Ascending aorta (tissue), 2 donors: ENCODE data around the gene ILK. TPM values are rescaled to one million over a fixed set of nuclear protein-coding genes. Genes with fewer than 3 reads are reported as not detected.

Experiments used
- DNase-seq, 2 donors: peaks; one replicate each; pipeline ENCODE4 v3.0.0-alpha.2; 2019; ENCODE audit warnings: low spot score in 2 of 2
- H3K27ac ChIP-seq, 2 donors: fragments of 200-600 bp; sonication (generic); one replicate each; pipeline ENCODE4 v1.5.1; 2016 to 2017; ENCODE audit warnings: mild to moderate bottlenecking in 1 of 2
- H3K27me3 ChIP-seq: fragments of 200-600 bp; sonication (generic); one replicate; pipeline ENCODE4 v1.5.1; 2017
- H3K36me3 ChIP-seq, 2 donors: fragments of 200-600 bp; sonication (generic); one replicate each; pipeline ENCODE4 v1.5.1; 2016
- H3K4me1 ChIP-seq, 2 donors: fragments of 200-600 bp; sonication (generic); one replicate each; pipeline ENCODE4 v1.5.1; 2016 to 2017; ENCODE audit warnings: mild to moderate bottlenecking in 1 of 2
- H3K4me3 ChIP-seq, 2 donors: fragments of 200-600 bp; sonication (generic); one replicate each; pipeline ENCODE4 v1.5.1; 2016 to 2017; ENCODE audit warnings: mild to moderate bottlenecking in 1 of 2
- H3K9me3 ChIP-seq, 2 donors: fragments of 200-600 bp; sonication (generic); one replicate each; pipeline ENCODE4 v1.5.1; 2016
- CTCF ChIP-seq, 3 experiments: fragments of 200-600 bp in 2 of 3; fragments of 450-650 bp in 1 of 3; sonication (generic) in 2 of 3; IDR thresholded peaks; one replicate each; pipeline ENCODE4 v1.5.1; 2016 to 2019; ENCODE audit warnings: antibody characterized with exemption in 3 of 3, mild to moderate bottlenecking in 1 of 3, moderate library complexity in 1 of 3
- intact Hi-C: fragments of 100-400 bp; cut with DNase I; formaldehyde crosslinking; loops from one replicate; pipeline ENCODE4 v1.15.1; 2023
- total RNA-seq: library from RNA; depleted of rRNA; stranded (reverse); fragments of >200 nt; gene quantifications from one replicate; pipeline ENCODE4 v1.1.0, GENCODE V29; 2016

ILK gene
- total RNA-seq, 1 donor from 2014 or later = 183 TPM

- no peak overlapping the region for H3K27ac ChIP-seq
- H3K4me3 ChIP-seq = no peak overlapping the region
- DNase-seq = no peak
- H3K4me1 ChIP-seq = peaks cover 3 to 7% of the 10 kb centered on the region in 2 donors
- H3K9me3 ChIP-seq = no peaks in the 10 kb centered on the region
- intact Hi-C loops = no loop called here
- no peak for TF ChIP-seq CTCF (IDR thresholded peaks at IDR 0.05)
- peaks cover 70 to 72% of the 10 kb centered on the region in 2 donors for H3K36me3 ChIP-seq
- no peaks in the 10 kb centered on the region for H3K27me3 ChIP-seq
Observed at GRCh38 chr11:6630632-6631291, 27.2 kb downstream of the ILK start.

- H3K27me3 ChIP-seq = no peaks in the 10 kb centered on the region
- intact Hi-C loops = no loop called here
- no peak for DNase-seq
- TF ChIP-seq CTCF (IDR thresholded peaks at IDR 0.05) = no peak
- H3K4me3 ChIP-seq = no peak overlapping the region
- peaks cover 3 to 10% of the 10 kb centered on the region in 2 donors for H3K4me1 ChIP-seq
- peaks cover 64 to 66% of the 10 kb centered on the region in 2 donors for H3K36me3 ChIP-seq
- H3K27ac ChIP-seq = no peak overlapping the region
- no peaks in the 10 kb centered on the region for H3K9me3 ChIP-seq
Observed at GRCh38 chr11:6631361-6631890, 27.9 kb downstream of the ILK start.

GRCh38 chr11:6632116-6633073 is 28.8 kb downstream of the ILK start:
- no peak for DNase-seq
- TF ChIP-seq CTCF (IDR thresholded peaks at IDR 0.05) = no peak
- no peak overlapping the region for H3K4me3 ChIP-seq
- intact Hi-C loops = no loop called here
- peaks cover 54 to 56% of the 10 kb centered on the region in 2 donors for H3K36me3 ChIP-seq
- no peak overlapping the region for H3K27ac ChIP-seq
- H3K4me1 ChIP-seq = peaks cover 3 to 18% of the 10 kb centered on the region in 2 donors
- H3K9me3 ChIP-seq = no peaks in the 10 kb centered on the region
- H3K27me3 ChIP-seq = no peaks in the 10 kb centered on the region

- H3K36me3 ChIP-seq = peaks cover 45 to 50% of the 10 kb centered on the region in 2 donors
- no peak overlapping the region for H3K27ac ChIP-seq
- peaks cover 10 to 31% of the 10 kb centered on the region in 2 donors for H3K4me1 ChIP-seq
- DNase-seq = no peak
- intact Hi-C loops = no loop called here
- no peaks in the 10 kb centered on the region for H3K27me3 ChIP-seq
- H3K4me3 ChIP-seq = no peak overlapping the region
- H3K9me3 ChIP-seq = no peaks in the 10 kb centered on the region
- TF ChIP-seq CTCF (IDR thresholded peaks at IDR 0.05) = no peak
Observed at GRCh38 chr11:6633422-6634408, 30.1 kb downstream of the ILK start.

GRCh38 chr11:6634534-6634933 is 31.0 kb downstream of the ILK start:
- Histone ChIP-seq H3K9me3 (no peaks in the 10 kb centered on the region), H3K4me1 (peaks cover 14 to 38% of the 10 kb centered on the region in 2 donors), H3K27me3 (no peaks in the 10 kb centered on the region), H3K4me3 (no peak overlapping the region), H3K36me3 (peaks cover 45% of the 10 kb centered on the region in 2 donors), H3K27ac (no peak overlapping the region)
- no peak for TF ChIP-seq CTCF (IDR thresholded peaks at IDR 0.05)
- intact Hi-C loops = no loop called here
- DNase-seq = no peak
